ENCODE data around the gene RAD9A.

Gene RAD9A

GRCh38 chr11:67357831-67358670 lies 33.7 kb upstream of the RAD9A start:
- no peak for DNase-seq

- no peak for DNase-seq
Measured at GRCh38 chr11:67364169-67364568, 27.6 kb upstream of the RAD9A start.

- DNase-seq, result no peak
Measured at GRCh38 chr11:67364783-67365722, 26.7 kb upstream of the RAD9A start.

- DNase-seq, result no peak
Measured at GRCh38 chr11:67365736-67366444, 25.9 kb upstream of the RAD9A start.

- DNase-seq, result no peak
Measured at GRCh38 chr11:67366546-67366945, 25.2 kb upstream of the RAD9A start.

GRCh38 chr11:67366961-67367760 lies 24.6 kb upstream of the RAD9A start:
- no peak for DNase-seq

- no peak for DNase-seq
Measured at GRCh38 chr11:67367761-67368227, 24.0 kb upstream of the RAD9A start.

- DNase-seq, result peak in 1 of 5 donors; percentile 42
Measured at GRCh38 chr11:67368621-67369020, 23.2 kb upstream of the RAD9A start.

GRCh38 chr11:67369275-67369674 lies 22.5 kb upstream of the RAD9A start:
- DNase-seq, result no peak

GRCh38 chr11:67369801-67370284 lies 21.9 kb upstream of the RAD9A start:
- DNase-seq, result no peak

- no peak for DNase-seq
Measured at GRCh38 chr11:67370351-67371076, 21.3 kb upstream of the RAD9A start.

GRCh38 chr11:67371189-67371910 lies 20.4 kb upstream of the RAD9A start:
- DNase-seq, result peak in 1 of 5 donors; percentile 25

- DNase-seq, result no peak
Measured at GRCh38 chr11:67371911-67372320, 19.9 kb upstream of the RAD9A start.

- DNase-seq, result peak in 1 of 5 donors; percentile 30
Measured at GRCh38 chr11:67372321-67372992, 19.3 kb upstream of the RAD9A start.

- peak in 2 of 5 donors; percentile 29 to 32 for DNase-seq
Measured at GRCh38 chr11:67372993-67373647, 18.7 kb upstream of the RAD9A start, which contains the start of gene CLCF1. Gene CLCF1 (minus strand): TSS chr11:67373598. CDS start chr11:67373539, 59 bp downstream.

GRCh38 chr11:67373648-67374570 lies 17.9 kb upstream of the RAD9A start:
- DNase-seq, result peak; percentile 63 to 85 (median 81)

GRCh38 chr11:67374571-67375281 lies 17.1 kb upstream of the RAD9A start:
- no peak for DNase-seq

All from T-helper 1 cell (primary cell).